Measurements from ENCODE around the gene RHOA. TPM values are rescaled to one million over a fixed set of nuclear protein-coding genes. Genes with fewer than 3 reads are reported as not detected.

Gene RHOA
- total RNA-seq, 1 experiment from 2014 or later = 497 TPM

DNA sequence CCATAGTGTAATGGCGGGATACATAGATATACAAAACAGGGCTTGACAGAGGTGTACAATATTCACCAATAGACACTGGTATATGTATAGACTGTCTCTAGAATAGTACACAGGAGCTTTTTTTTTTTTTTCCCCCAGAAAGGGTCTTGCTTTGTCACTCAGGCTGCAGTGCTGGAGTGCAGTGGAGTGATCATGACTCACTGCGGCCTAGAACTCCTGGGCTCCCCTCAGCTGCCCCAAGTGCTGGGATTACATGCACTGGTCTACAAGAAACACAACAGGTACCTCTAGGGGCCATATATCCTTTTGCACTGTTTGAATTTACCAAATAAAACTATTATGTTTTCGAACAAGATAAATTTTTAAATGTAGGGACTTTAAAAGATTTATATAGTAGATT, 12.3 kb downstream of the RHOA start:
- no peak for TF ChIP-seq CBX3 (IDR thresholded peaks at IDR 0.05; ENCODE audit: low read depth)
- TF ChIP-seq ZNF274 (IDR thresholded peaks at IDR 0.05; ENCODE audit: low read depth, low read length) = no peak
- TF ChIP-seq SRF (IDR thresholded peaks at IDR 0.05; ENCODE audit: low read depth) = no peak
- no peak for TF ChIP-seq RAD21 (IDR thresholded peaks at IDR 0.05; ENCODE audit: low read depth)
- TF ChIP-seq POLR2AphosphoS5 (IDR thresholded peaks at IDR 0.05; ENCODE audit: low read depth, low read length) = no peak
- TF ChIP-seq CEBPB (IDR thresholded peaks at IDR 0.05; ENCODE audit: low read depth) = no peak
- TF ChIP-seq, protein P1, sequence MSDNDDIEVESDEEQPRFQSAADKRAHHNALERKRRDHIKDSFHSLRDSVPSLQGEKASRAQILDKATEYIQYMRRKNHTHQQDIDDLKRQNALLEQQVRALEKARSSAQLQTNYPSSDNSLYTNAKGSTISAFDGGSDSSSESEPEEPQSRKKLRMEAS (IDR thresholded peaks at IDR 0.05) = no peak
- TF ChIP-seq ZFX (IDR thresholded peaks at IDR 0.05) = no peak
- no peak for TF ChIP-seq SIN3A (IDR thresholded peaks at IDR 0.05; ENCODE audit: low read depth)
- TF ChIP-seq TCF7L2 (IDR thresholded peaks at IDR 0.05; ENCODE audit: borderline replicate concordance, extremely low read depth, insufficient read depth, insufficient read length) = no peak
- no peak for TF ChIP-seq SP1 (IDR thresholded peaks at IDR 0.05; ENCODE audit: low read depth)
- no peak for TF ChIP-seq FOSL1 (IDR thresholded peaks at IDR 0.05; ENCODE audit: low read depth)
- TF ChIP-seq, protein P2, sequence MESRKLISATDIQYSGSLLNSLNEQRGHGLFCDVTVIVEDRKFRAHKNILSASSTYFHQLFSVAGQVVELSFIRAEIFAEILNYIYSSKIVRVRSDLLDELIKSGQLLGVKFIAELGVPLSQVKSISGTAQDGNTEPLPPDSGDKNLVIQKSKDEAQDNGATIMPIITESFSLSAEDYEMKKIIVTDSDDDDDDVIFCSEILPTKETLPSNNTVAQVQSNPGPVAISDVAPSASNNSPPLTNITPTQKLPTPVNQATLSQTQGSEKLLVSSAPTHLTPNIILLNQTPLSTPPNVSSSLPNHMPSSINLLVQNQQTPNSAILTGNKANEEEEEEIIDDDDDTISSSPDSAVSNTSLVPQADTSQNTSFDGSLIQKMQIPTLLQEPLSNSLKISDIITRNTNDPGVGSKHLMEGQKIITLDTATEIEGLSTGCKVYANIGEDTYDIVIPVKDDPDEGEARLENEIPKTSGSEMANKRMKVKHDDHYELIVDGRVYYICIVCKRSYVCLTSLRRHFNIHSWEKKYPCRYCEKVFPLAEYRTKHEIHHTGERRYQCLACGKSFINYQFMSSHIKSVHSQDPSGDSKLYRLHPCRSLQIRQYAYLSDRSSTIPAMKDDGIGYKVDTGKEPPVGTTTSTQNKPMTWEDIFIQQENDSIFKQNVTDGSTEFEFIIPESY (IDR thresholded peaks at IDR 0.05; ENCODE audit: extremely low read depth, insufficient replicate concordance, low read length) = no peak
- H3K4me3 ChIP-seq (replicated peaks in 1 of 2; ENCODE audit: low read depth in 1 of 2, low read length in 2 of 2) = no peak overlapping the region
- H3K4me2 ChIP-seq (ENCODE audit: low read length) = no peak overlapping the region
- ATAC-seq = no peak
- CTCF ChIA-PET = no interaction called here
- H3K79me2 ChIP-seq (ENCODE audit: insufficient read depth, low read length) = peaks cover 100% of the 10 kb centered on the region
- no peak overlapping the region for H3K9ac ChIP-seq (ENCODE audit: low read length)
- no TSS peak for BruUV-seq (replicated peaks)
- RAD21 ChIA-PET (ENCODE audit: low non-redundant PET in 1 of 2, low total read pairs in 2 of 2, uncharacterized antibody in 2 of 2, unreplicated experiment in 2 of 2) = no interaction called here
- peaks cover 2 to 18% of the 10 kb centered on the region in 2 experiments; a peak in 3 of 4 replicates for H3K36me3 ChIP-seq (ENCODE audit: control insufficient read depth in 1 of 2, insufficient read depth in 2 of 2, low read length in 2 of 2)
- no peaks in the 10 kb centered on the region for H3K27me3 ChIP-seq (ENCODE audit: insufficient read depth, low read length)
- H3K9me2 ChIP-seq (ENCODE audit: insufficient read depth) = no peaks in the 10 kb centered on the region
- intact Hi-C loops (cut with micrococcal nuclease) = no loop called here
- H3K27ac ChIP-seq (ENCODE audit: low read depth, low read length) = no peak overlapping the region
- no peaks in the 10 kb centered on the region for H3K9me3 ChIP-seq (ENCODE audit: control insufficient read depth in 1 of 2, insufficient read depth in 1 of 2, low read depth in 1 of 2, low read length in 2 of 2)
- POLR2A ChIA-PET = interaction anchor here (0.7 kb wide), 1 partner anchor 12 kb away, joined by 4 read pairs; the partner anchor contains the start of genes RHOA and TCTA
- DNase-seq (ENCODE audit: low read depth, low spot score) = no peak
- H2AFZ ChIP-seq (ENCODE audit: low read depth, low read length, poor library complexity, severe bottlenecking) = no peak overlapping the region
- peaks cover 0 to 4% of the 10 kb centered on the region in 2 experiments; a peak in 1 of 4 replicates for H3K4me1 ChIP-seq (ENCODE audit: control insufficient read depth in 1 of 2, insufficient read depth in 2 of 2, low read length in 2 of 2)
- H4K20me1 ChIP-seq (ENCODE audit: insufficient read depth) = peaks cover 52% of the 10 kb centered on the region
